HepG2 (cell line): ENCODE results near the gene N4BP2L1. TPM values are rescaled to one million over a fixed set of nuclear protein-coding genes. Genes with fewer than 3 reads are reported as not detected.

Experiments used
- ATF7 ChIP-seq, 2 experiments: fragments of 450-650 bp in 1 of 2; sonication (generic) in 1 of 2; formaldehyde crosslinking in 1 of 2; IDR thresholded peaks; 2 replicates each; pipeline versions ENCODE4 v1.4.0 to v1.6.1; 2016 to 2020; ENCODE audit warnings: antibody characterized with exemption in 1 of 2, mild to moderate bottlenecking in 1 of 2, missing genetic modification reagents in 1 of 2
- CEBPZ ChIP-seq: IDR thresholded peaks from 2 replicates; pipeline ENCODE4 v1.6.1; 2012; ENCODE audit warnings: low read length, improper control_type of control experiment
- CENPX ChIP-seq: sonication (generic); formaldehyde crosslinking; IDR thresholded peaks from 2 replicates; pipeline ENCODE4 v1.9.0; 2021; ENCODE audit warnings: mild to moderate bottlenecking, missing genetic modification reagents, moderate library complexity
- ELF3 ChIP-seq: IDR thresholded peaks from 2 replicates; pipeline ENCODE4 v1.6.1; 2016; ENCODE audit warnings: missing genetic modification reagents, missing compliant biosample characterization
- FOXK1 ChIP-seq: sonication (generic); formaldehyde crosslinking; IDR thresholded peaks from 2 replicates; pipeline ENCODE4 v1.4.0; 2020; ENCODE audit warnings: low read depth, missing genetic modification reagents, borderline replicate concordance
- KLF16 ChIP-seq, 2 experiments: sonication (generic) in 1 of 2; formaldehyde crosslinking in 1 of 2; IDR thresholded peaks; 2 replicates each; pipeline versions ENCODE4 v1.6.1 to v1.8.0; 2016 to 2023; ENCODE audit warnings: missing genetic modification reagents in 2 of 2, missing compliant biosample characterization in 1 of 2
- LCORL ChIP-seq, 2 experiments: fragments of 450-650 bp in 1 of 2; sonication (generic) in 1 of 2; formaldehyde crosslinking in 1 of 2; IDR thresholded peaks; 2 replicates each; pipeline versions ENCODE4 v1.5.0 to v1.6.1; 2017 to 2020; ENCODE audit warnings: antibody characterized with exemption in 1 of 2, missing genetic modification reagents in 1 of 2
- MAFK ChIP-seq, 2 experiments: IDR thresholded peaks in 1 of 2; conservative IDR thresholded peaks in 1 of 2; 2 replicates each; pipeline ENCODE4 v1.6.1; 2011; ENCODE audit warnings: improper control_type of control experiment in 2 of 2, low read length in 2 of 2
- PLRG1 ChIP-seq: fragments of 450-650 bp; conservative IDR thresholded peaks from 2 replicates; pipeline ENCODE4 v1.6.1; 2016
- POLR2G ChIP-seq: fragments of 200-400 bp; formaldehyde crosslinking; IDR thresholded peaks from 2 replicates; pipeline ENCODE4 v1.6.1; 2018; ENCODE audit warnings: mild to moderate bottlenecking, low read depth, low read length, moderate library complexity
- RBM22 ChIP-seq: fragments of 200-400 bp; formaldehyde crosslinking; optimal IDR thresholded peaks from 2 replicates; pipeline ENCODE3; 2017; ENCODE audit warnings: mild to moderate bottlenecking, low read length, moderate library complexity
- SALL1 ChIP-seq: sonication (generic); formaldehyde crosslinking; IDR thresholded peaks from 2 replicates; pipeline ENCODE4 v1.8.0; 2022; ENCODE audit warnings: mild to moderate bottlenecking, missing genetic modification reagents
- SRSF1 ChIP-seq: fragments of 200-400 bp; formaldehyde crosslinking; optimal IDR thresholded peaks from 2 replicates; pipeline ENCODE3; 2017; ENCODE audit warnings: mild to moderate bottlenecking, low read depth, low read length, moderate library complexity
- ZBTB14 ChIP-seq: sonication (generic); formaldehyde crosslinking; IDR thresholded peaks from 2 replicates; pipeline ENCODE4 v1.4.0; 2020; ENCODE audit warnings: missing genetic modification reagents
- ZFY ChIP-seq: sonication (generic); formaldehyde crosslinking; IDR thresholded peaks from 2 replicates; pipeline ENCODE4 v1.4.0; 2020; ENCODE audit warnings: missing genetic modification reagents
- ZNF180 ChIP-seq: sonication (generic); formaldehyde crosslinking; IDR thresholded peaks from 2 replicates; pipeline ENCODE4 v1.4.0; 2020; ENCODE audit warnings: low read depth, missing genetic modification reagents, borderline replicate concordance
- ZNF326 ChIP-seq: sonication (generic); formaldehyde crosslinking; IDR thresholded peaks from 2 replicates; pipeline ENCODE4 v1.4.0; 2020; ENCODE audit warnings: missing genetic modification reagents, borderline replicate concordance
- ZNF563 ChIP-seq: sonication (generic); formaldehyde crosslinking; IDR thresholded peaks from 2 replicates; pipeline ENCODE4 v1.8.0; 2022; ENCODE audit warnings: mild to moderate bottlenecking, moderate library complexity, missing genetic modification reagents
- ZNF879 ChIP-seq: sonication (generic); formaldehyde crosslinking; IDR thresholded peaks from 2 replicates; pipeline ENCODE4 v1.8.1; 2023; ENCODE audit warnings: missing genetic modification reagents
- polyA plus RNA-seq, 8 experiments: library from polyadenylated mRNA; depleted of rRNA in 3 of 8; stranded (reverse) in 7 of 8; unstranded in 1 of 8; fragments of >200 nt; fragmentation: Illumina TruSeq in 4 of 8; extraction: Trizol in 4 of 8; gene quantifications; 2 replicates each; pipeline versions ENCODE4 v1.2.1 to v1.2.3, GENCODE V29; 2011 to 2016; ENCODE audit warnings: low read depth in 4 of 8, missing spikeins in 1 of 8, mixed read lengths in 1 of 8; ENCODE audit not compliant: insufficient read depth in 1 of 8
- total RNA-seq, 5 experiments: library from RNA; depleted of rRNA; stranded (reverse); fragments of >200 nt; fragmentation: Illumina TruSeq; extraction: Trizol; gene quantifications; 2 replicates each; pipeline ENCODE4 v1.2.3, GENCODE V29; 2016; ENCODE audit warnings: low read depth in 1 of 5
- TF ChIP-seq, protein P1 (sequence below): sonication (generic); formaldehyde crosslinking; IDR thresholded peaks from 2 replicates; pipeline ENCODE4 v1.5.1; 2020; ENCODE audit warnings: missing genetic modification reagents, mild to moderate bottlenecking, borderline replicate concordance
- TF ChIP-seq, protein P2 (sequence below), 2 experiments: sonication (generic) in 1 of 2; formaldehyde crosslinking in 1 of 2; IDR thresholded peaks; 2 replicates each; pipeline versions ENCODE4 v1.4.0 to v1.6.1; 2018 to 2020; ENCODE audit warnings: missing genetic modification reagents in 2 of 2, borderline replicate concordance in 1 of 2, low read depth in 1 of 2, mild to moderate bottlenecking in 1 of 2, missing biosample characterization in 1 of 2

Gene N4BP2L1
- total and polyA plus RNA-seq, 2 of the 13 experiments (the other 11 are each of a cell fraction or from before 2014, with no cell fraction given) = 13.2 to 34.5 TPM

DNA sequence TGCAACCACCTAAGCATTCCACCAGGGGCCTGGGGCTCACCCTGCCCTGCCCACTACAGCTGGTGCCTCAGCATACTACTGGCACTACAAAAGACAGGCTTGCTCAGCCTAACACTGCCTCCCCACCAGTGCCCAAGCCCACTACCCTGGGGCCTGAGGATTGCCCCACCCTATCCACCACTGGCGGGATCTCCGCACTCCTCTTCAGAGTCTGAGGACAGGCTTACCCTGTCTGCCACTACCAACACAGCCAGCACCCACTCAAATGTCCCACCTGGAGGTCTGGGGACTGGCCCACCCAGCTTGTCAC, 27.6 kb upstream of the N4BP2L1 start (continued):
- 0 out of 2 replicates have a peak, but pooled peaks have one; percentile 56 for TF ChIP-seq ZNF180 (CRISPR knock-in tag)
- TF ChIP-seq ZFY = no peak; the same call in 1 of the 2 replicates
- no peak for TF ChIP-seq ATF7 (IDR thresholded peaks at IDR 0.05)
- 0 out of 2 replicates have a peak, but pooled peaks have one; percentile 45 for TF ChIP-seq ATF7 (CRISPR knock-in tag; IDR thresholded peaks at IDR 0.05)
- no peak for TF ChIP-seq POLR2G
- no peak for TF ChIP-seq ZNF326
- TF ChIP-seq, protein P1, sequence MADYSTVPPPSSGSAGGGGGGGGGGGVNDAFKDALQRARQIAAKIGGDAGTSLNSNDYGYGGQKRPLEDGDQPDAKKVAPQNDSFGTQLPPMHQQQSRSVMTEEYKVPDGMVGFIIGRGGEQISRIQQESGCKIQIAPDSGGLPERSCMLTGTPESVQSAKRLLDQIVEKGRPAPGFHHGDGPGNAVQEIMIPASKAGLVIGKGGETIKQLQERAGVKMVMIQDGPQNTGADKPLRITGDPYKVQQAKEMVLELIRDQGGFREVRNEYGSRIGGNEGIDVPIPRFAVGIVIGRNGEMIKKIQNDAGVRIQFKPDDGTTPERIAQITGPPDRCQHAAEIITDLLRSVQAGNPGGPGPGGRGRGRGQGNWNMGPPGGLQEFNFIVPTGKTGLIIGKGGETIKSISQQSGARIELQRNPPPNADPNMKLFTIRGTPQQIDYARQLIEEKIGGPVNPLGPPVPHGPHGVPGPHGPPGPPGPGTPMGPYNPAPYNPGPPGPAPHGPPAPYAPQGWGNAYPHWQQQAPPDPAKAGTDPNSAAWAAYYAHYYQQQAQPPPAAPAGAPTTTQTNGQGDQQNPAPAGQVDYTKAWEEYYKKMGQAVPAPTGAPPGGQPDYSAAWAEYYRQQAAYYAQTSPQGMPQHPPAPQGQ (CRISPR knock-in tag) = 0 out of 2 replicates have a peak, but pooled peaks have one; percentile 15
- TF ChIP-seq ZNF563 (CRISPR knock-in tag) = peak; percentile 9; the same call in 1 of the 2 replicates
- no peak for TF ChIP-seq CENPX (CRISPR knock-in tag)
- TF ChIP-seq SALL1 (CRISPR knock-in tag) = 0 out of 2 replicates have a peak, but pooled peaks have one; percentile 27
- no peak for TF ChIP-seq RBM22
- no peak for TF ChIP-seq MAFK (conservative IDR thresholded peaks at IDR 0.05 in 1 of 2, IDR thresholded peaks at IDR 0.05 in 1 of 2; ENCODE audit: low read length in 2 of 2)
- TF ChIP-seq FOXK1 (CRISPR knock-in tag) = no peak
- no peak for TF ChIP-seq SRSF1
- TF ChIP-seq ZBTB14 (CRISPR knock-in tag) = no peak
- no peak for TF ChIP-seq ELF3 (CRISPR knock-in tag)
- TF ChIP-seq, protein P2, sequence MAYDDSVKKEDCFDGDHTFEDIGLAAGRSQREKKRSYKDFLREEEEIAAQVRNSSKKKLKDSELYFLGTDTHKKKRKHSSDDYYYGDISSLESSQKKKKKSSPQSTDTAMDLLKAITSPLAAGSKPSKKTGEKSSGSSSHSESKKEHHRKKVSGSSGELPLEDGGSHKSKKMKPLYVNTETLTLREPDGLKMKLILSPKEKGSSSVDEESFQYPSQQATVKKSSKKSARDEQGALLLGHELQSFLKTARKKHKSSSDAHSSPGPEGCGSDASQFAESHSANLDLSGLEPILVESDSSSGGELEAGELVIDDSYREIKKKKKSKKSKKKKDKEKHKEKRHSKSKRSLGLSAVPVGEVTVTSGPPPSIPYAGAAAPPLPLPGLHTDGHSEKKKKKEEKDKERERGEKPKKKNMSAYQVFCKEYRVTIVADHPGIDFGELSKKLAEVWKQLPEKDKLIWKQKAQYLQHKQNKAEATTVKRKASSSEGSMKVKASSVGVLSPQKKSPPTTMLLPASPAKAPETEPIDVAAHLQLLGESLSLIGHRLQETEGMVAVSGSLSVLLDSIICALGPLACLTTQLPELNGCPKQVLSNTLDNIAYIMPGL (CRISPR knock-in tag; IDR thresholded peaks at IDR 0.05; ENCODE audit: borderline replicate concordance in 1 of 2, low read depth in 1 of 2) = 0 out of 4 replicates have a peak, but pooled peaks of 1 of the 2 experiments have one; percentile 1
- TF ChIP-seq PLRG1 = no peak
- no peak for TF ChIP-seq LCORL (IDR thresholded peaks at IDR 0.05)
- TF ChIP-seq LCORL (CRISPR knock-in tag; IDR thresholded peaks at IDR 0.05) = no peak; the same call in 1 of the 2 replicates
- TF ChIP-seq KLF16 (CRISPR knock-in tag; IDR thresholded peaks at IDR 0.05) = no peak
- TF ChIP-seq CEBPZ = no peak
- no peak for TF ChIP-seq ZNF879 (CRISPR knock-in tag)
